NAMALWA (cell line): ENCODE results near the gene YBEY.
"Not testable (repeated sequence)": the region's sequence is repeated elsewhere in the genome, so short reads cannot be mapped to it uniquely, and the experiment has no call there.

Source experiments
- DNase-seq: peaks from one replicate; pipeline ENCODE4 v3.0.0-alpha.2; 2015; ENCODE audit warnings: low spot score

Gene YBEY

DNA sequence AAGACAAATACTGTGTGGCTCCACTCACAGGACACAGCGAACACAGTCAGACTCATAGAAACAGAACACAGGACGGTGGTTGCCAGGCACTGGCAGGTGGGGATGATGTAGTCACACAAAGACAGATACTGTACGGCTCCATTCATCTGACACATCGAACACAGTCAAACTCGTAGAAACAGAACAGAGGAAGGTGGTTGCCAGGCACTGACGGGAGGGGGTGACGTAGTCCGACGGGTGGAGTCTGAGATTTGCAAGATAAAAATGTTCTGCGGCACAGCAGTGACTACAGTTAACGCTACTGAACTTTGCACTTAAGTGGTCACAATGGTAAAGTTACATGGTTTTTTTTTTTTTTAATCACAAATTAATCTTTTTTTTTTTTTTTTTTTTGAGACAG, 18.8 kb downstream of the YBEY start:
- DNase-seq = no peak

- no peak for DNase-seq
Measured at GRCh38 chr21:46307625-46308024, 21.5 kb downstream of the YBEY start.

DNA sequence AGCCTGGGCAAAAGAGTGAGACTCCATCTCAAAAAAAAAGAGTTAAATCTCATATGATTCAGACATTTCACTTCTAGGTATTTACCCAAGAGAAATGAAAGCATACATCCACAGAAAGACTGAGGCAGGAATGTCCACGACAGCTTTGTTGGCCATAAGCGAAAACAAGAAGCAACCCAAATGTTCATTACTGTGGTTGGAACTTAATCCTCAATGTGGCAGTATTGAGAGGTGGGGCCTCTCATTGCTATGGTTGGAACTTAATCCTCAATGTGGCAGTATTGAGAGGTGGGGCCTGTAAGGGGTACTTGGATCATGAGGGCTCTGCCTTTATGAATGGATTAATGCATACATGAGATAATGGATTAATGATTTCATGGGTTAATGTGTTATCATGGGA, 22.3 kb downstream of the YBEY start:
- no peak for DNase-seq

DNA sequence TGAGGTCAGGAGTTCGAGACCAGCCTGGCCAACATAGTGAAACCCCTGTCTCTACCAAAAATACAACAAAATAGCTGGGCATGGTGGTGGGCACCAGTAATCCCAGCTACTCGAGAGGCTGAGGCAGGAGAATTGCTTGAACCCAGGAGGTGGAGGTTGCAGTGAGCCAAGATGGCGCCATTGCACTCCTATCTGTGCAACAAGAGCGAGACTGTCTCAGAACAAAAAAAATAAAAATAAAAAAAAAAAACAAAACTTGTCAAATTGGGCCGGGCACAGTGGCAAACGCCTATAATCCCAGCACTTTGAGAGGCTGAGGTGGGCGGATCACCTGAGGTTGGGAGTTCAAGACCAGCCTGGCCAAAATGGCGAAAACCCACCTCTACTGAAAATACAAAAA, 24.1 kb downstream of the YBEY start:
- not testable (repeated sequence) for DNase-seq

DNA sequence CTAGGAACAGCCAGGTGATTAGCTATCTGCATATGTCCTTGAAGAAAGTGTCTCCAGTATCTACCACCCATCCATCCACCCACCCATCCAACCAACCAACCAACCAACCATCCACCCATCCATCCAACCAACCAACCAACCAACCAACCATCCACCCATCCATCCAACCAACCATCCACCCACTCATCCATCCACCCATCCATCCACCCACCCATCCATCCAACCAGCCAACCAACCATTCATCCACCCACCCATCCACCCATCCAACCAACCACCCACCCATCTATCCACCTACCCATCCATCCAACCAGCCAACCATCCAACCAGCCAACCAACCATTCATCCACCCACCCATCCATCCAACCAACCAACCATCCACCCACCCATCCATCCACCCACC, 25.4 kb downstream of the YBEY start:
- no peak for DNase-seq

DNA sequence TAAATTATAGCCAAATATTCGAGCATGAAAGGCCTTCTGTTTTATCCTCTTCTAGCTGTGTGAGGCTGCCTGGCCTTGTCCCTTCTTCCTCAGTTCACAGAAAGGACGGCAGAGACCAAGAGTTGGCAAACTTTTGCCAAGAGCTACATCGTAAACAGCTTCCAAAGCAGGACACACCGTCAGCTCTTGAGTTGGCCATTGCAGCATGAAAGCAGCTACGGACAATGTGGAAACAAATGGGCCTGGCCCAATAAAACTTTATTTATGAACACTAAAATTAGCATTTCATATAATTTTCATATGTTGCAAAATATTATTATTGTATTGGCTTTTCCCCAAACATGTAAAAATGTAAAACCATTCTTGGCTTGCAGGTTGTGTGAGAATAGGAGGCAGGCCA, 26.8 kb downstream of the YBEY start:
- DNase-seq = no peak

DNA sequence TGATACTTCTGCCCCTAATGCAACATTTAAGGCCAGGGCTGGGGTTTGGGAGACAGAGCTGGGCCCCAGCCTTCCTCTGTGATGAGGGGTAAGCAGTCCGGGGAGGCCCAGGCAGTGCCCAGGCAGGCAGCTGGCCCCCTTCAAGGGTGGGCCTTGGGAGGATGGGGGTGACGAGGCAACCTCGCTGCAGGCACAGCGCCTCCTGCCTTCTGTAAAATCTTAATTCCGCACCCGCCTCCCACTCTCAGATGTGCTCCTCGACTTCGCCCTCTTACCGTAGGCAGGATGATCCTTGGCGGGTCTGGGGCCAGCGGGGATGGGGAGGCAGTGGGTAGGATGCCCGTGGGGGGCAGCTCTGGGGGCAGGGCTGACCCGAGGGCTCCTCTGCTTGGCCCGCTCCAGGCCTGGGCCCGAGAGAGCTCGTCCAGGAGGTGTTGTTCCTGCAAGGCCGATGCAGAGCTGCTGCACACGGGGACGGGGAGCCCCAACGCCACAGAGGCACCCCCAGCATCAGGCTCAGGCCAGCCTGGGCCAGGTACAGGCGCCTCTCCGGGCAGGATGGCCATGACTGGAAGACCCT, 28.4 kb downstream of the YBEY start:
- DNase-seq = no peak

GRCh38 chr21:46316708-46317324, 30.7 kb downstream of the YBEY start:
- no peak for DNase-seq

GRCh38 chr21:46317710-46318463, 31.7 kb downstream of the YBEY start:
- DNase-seq = no peak

DNA sequence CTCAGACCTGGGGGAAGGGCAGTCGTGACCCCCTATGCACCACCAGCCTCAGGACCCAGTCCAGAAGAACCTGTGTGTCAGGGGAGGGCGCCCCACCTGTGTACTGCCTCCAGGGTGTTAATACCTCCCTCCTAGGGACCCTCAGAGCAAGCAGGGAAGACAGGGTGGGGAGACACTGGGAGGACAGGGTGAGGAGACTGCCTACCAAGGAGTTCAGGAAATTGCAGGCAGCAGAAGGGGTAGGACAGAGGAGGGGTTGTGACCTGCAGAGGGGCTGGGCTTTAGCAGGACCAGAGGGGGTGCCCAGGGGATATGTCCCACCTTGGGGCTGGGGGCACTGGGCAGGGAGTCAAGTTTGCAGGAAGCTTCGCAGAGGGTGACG, 32.3 kb downstream of the YBEY start:
- DNase-seq = no peak

DNA sequence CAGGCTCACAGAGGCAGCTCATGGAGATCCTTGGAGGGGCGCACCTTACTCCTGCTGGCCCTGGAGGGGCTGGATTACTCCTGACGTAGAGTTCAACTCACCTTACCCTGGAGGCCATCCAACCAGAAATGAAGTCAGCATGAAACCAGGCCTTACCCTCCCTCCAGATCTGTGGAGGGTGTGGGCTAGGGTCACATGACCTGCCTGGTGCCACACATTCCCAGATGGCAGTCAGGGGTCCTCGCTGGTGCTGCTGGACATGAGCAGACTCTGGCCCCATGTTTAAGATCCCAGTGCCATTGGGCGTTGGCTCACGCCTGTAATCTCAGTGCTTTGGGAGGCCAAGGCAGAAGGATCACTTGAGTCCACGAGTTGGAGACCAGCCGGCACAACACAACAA, 33.0 kb downstream of the YBEY start:
- no peak for DNase-seq

DNA sequence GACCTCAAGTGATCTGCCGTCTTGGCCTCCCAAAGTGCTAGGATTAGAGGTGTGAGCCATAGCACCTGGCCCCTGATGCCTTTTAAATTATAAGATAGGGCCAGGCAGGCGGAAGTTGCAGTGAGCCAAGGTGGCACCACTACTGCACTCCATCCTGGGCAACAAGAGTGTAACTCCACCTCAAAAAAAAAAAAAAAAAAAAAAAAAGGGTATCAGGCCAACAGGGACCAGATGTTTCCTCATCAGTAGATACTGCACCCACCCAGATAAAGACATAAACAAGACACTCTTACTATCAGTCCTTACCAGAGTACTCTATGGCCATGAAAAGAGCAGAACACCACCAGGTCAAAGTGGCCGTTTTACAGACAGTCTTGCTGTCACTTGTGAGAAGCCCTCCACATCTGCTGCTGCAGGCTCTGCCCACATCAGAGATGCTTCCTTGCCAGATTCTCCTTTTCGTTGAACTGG, 34.2 kb downstream of the YBEY start:
- DNase-seq = peak; percentile 20

DNA sequence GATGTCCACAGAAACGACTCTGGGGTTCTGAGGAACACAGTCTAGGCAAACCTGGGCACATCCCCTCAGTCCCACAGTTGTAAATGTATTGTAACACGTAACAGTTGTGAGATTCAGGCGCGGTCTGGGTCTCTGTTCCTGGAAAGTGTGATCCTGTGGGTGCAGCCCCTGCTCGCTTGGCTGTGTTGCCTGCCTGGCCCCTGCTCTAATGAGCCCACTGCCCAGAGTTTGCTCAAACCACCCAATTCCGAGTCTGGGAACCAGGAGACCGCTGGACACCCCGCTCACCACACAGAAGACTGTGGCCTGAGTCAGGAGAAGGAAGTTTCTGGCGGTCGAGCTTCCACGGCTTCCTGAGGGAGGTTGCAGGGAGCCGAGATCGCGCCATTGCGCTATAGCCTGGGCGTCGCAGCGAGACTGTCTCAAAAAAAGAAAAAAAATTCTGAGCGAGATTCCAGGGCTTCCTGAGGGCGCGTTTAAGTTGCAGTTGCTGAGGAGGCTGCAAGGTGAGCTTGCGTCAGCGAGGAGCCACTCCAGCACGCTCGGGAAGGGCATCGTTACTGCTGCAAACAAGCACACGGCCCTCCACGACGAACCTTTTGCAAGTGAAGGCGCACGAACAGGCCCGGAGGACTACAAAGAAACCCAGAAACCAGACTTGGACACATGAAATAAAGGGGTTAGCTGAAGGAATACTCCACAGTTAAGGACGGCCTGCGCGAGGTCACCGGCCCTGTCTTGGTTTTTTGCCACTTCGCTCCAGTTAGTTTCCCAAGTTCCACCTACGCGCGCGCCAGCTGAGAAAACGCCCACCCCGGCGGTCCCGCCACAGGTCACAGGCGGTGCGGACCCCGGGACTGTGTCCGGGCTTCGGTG, 36.4 kb downstream of the YBEY start:
- DNase-seq = no peak

DNA sequence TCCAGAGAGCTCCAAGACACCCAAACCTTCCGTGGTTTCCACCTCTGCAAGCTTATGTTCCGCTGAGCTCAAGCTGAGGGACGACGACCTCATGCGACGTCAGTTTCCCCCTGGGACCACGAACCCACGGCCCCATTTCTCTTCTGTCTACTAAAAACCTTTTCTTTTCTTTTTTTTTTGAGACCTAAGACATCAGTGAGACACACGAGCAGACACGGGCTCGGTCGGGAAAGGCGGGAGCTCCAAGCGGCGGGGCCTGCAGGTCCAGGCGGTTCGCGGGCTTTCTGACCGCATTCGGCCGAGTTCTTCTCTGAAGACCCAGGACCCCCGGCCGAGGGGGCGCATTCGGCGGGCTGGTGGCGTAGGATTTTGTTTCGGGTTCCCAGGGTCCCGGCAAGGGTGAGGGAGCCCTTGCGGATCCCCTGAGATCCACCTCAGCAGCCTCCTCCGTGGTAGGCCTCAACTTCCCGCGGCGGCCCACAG, 37.1 kb downstream of the YBEY start:
- DNase-seq = peak; percentile 35

DNA sequence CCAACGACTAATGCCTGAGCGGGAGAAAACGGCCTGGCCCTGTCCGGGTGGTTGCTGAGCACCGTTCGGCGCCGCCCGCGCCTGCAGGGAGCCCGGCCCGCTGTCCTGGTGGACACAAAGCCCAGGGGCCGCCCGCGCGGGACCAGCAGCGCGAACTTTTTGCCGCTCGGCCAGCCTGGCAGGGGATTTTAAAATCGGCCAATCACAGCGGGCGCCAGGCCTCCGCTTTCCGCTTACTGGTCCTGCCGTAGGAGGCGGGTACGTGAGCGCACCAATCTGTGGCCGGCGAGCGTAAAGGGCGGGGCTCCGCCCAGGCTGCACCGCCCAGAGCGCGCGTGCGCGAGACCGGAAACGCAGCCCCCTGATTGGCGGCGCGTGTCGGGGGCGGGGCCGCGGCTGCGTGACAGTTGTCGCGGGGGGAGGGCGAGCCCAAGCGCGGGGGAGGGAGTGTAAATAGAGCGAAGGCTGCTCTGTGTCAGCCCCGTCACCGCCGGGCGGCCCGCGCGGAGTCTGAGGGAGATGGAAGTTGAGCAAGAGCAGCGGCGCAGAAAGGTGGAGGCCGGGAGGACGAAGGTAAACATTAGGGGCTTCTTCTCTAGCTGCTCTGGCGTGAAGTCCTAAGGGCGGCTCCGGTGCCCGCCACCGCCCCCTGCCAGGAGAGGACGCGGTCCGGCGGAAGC, 37.7 kb downstream of the YBEY start, which contains the start of the genes C21orf58 and PCNT:
Gene C21orf58 (minus strand): TSS at position 161 of the 680 bp plus-strand sequence. CDS start 1,132 bp downstream, outside the sequence.
Gene PCNT (plus strand): TSS at position 447 of the 680 bp plus-strand sequence. CDS start 73 bp downstream, at position 520.
- DNase-seq = peak; percentile 97

GRCh38 chr21:46324390-46325072, 38.4 kb downstream of the YBEY start:
- peak; percentile 84 for DNase-seq

DNA sequence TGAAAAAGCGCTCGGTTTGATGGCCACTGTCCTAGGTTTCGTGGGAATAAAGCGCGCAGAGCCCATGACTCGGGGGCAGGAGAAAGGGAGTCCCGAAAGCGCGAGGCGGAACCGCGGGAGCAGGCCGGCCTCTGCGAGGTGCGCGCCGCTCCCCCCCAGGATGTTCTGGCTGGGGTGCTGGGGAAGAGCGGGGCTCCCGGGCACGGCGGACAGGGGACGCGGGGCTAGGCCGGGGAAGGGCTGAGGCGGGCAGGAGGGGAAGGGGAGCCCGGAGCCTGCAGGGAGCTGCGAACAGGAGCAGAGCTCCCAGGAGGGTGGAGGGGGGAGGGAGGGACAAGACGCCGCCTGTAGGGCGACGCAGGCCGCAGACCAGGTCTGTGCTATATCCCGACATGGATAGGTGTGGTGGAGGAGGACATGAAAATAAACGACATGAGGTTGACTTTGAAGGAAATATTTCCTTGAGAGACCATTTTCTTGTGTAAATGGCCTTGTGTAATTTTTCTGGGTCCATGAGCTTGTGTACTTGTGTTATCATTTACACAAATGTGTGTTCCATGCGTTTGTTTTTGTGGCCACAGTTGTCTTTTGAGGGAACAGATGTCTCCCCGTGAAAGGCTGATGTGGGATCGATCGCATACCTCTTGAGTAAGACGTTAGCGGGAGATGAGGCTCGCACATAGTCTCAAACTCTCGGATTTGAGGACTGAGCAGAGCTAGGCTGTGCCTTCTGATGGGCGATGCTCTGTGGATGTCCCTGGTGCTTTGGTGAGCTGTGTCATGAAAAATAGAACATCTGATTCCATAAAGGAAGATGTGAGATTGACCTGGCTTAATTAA, 39.2 kb downstream of the YBEY start:
- peak; percentile 63 for DNase-seq

GRCh38 chr21:46326110-46326703, 40.1 kb downstream of the YBEY start:
- no peak for DNase-seq

DNA sequence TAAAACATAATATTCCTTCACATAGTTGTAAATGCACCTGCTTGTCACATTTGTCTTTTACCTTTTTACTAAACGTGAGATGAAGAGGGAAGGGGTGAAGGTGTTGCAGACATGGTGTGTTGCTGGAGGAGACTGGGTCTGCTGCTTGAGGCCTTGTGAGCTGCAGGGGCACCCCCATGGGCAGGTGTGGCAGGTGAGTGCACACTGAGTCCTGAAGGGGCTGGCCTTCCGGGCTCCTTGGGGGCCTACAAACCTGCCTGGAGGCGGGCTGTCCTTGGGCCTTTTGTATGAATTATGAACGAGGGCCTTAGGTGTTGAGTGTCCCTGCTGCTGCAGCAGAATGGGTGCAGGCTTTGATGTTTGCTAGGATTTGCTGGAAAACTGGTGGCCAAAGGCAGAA, 41.6 kb downstream of the YBEY start:
- DNase-seq = no peak
